ENCODE results near the gene NEURL1.
"Not testable (repeated sequence)": the region's sequence is repeated elsewhere in the genome, so short reads cannot be mapped to it uniquely, and the experiment has no call there.

The NEURL1 gene

GRCh38 chr10:103493916-103494877, 692 bp downstream of the NEURL1 start:
- DNase-seq (ENCODE audit: low spot score in 2 of 2) = peak in 1 of 2 experiments; percentile 27
- Histone ChIP-seq H3K4me1 (no peaks in the 10 kb centered on the region), H3K9me3 (no peaks in the 10 kb centered on the region), H3K4me3 (peak overlapping the region; percentile 16; the same call in 1 of the 2 replicates), H3K27me3 (ENCODE audit: low read depth) (peaks cover 57% of the 10 kb centered on the region), H3K36me3 (replicated peaks) (no peaks in the 10 kb centered on the region)
- in situ Hi-C loops (cut with MboI; ENCODE audit: low sequenced_read_pairs) = no loop called here

GRCh38 chr10:103495321-103495720, 1.8 kb downstream of the NEURL1 start:
- in situ Hi-C loops (cut with MboI; ENCODE audit: low sequenced_read_pairs) = no loop called here

GRCh38 chr10:103497161-103497915, 3.8 kb downstream of the NEURL1 start:
- in situ Hi-C loops (cut with MboI; ENCODE audit: low sequenced_read_pairs) = no loop called here
- no peak for DNase-seq (ENCODE audit: low spot score in 2 of 2)
- Histone ChIP-seq H3K36me3 (replicated peaks) (no peaks in the 10 kb centered on the region), H3K4me3 (no peak overlapping the region), H3K27me3 (ENCODE audit: low read depth) (peaks cover 56% of the 10 kb centered on the region), H3K9me3 (no peaks in the 10 kb centered on the region), H3K4me1 (no peaks in the 10 kb centered on the region)

More at GRCh38 chr10:103495321-103495720, 1.8 kb downstream of the NEURL1 start:
- Histone ChIP-seq H3K27me3 (ENCODE audit: low read depth) (peaks cover 57% of the 10 kb centered on the region), H3K4me3 (no peak overlapping the region), H3K36me3 (replicated peaks) (no peaks in the 10 kb centered on the region), H3K9me3 (no peaks in the 10 kb centered on the region), H3K4me1 (no peaks in the 10 kb centered on the region)
- no peak for DNase-seq (ENCODE audit: low spot score in 2 of 2)

- peaks cover 40% of the 10 kb centered on the region for H3K27me3 ChIP-seq (ENCODE audit: low read depth)
- no peak overlapping the region for H3K4me3 ChIP-seq
- H3K4me1 ChIP-seq = no peaks in the 10 kb centered on the region
- H3K36me3 ChIP-seq (replicated peaks) = no peaks in the 10 kb centered on the region
- in situ Hi-C loops (cut with MboI; ENCODE audit: low sequenced_read_pairs) = no loop called here
- no peak for DNase-seq (ENCODE audit: low spot score in 2 of 2)
- H3K9me3 ChIP-seq = no peaks in the 10 kb centered on the region
These were observed 5.6 kb downstream of the NEURL1 start for GRCh38 chr10:103498936-103499638.

GRCh38 chr10:103499881-103500280, 6.4 kb downstream of the NEURL1 start:
- 0 out of 2 replicates have a peak, but pooled peaks cover 2% of the 10 kb centered on the region for H3K4me1 ChIP-seq
- H3K36me3 ChIP-seq (replicated peaks) = no peaks in the 10 kb centered on the region
- no peak overlapping the region for H3K4me3 ChIP-seq
- DNase-seq (ENCODE audit: low spot score in 2 of 2) = no peak
- H3K9me3 ChIP-seq = no peaks in the 10 kb centered on the region; the same call in 1 of the 2 replicates
- peaks cover 32% of the 10 kb centered on the region for H3K27me3 ChIP-seq (ENCODE audit: low read depth)
- in situ Hi-C loops (cut with MboI; ENCODE audit: low sequenced_read_pairs) = no loop called here

GRCh38 chr10:103500481-103500880, 7.0 kb downstream of the NEURL1 start:
- Histone ChIP-seq H3K4me3 (no peak overlapping the region), H3K27me3 (ENCODE audit: low read depth) (peaks cover 28% of the 10 kb centered on the region), H3K4me1 (0 out of 2 replicates have a peak, but pooled peaks cover 2% of the 10 kb centered on the region), H3K9me3 (no peaks in the 10 kb centered on the region; the same call in 1 of the 2 replicates), H3K36me3 (replicated peaks) (no peaks in the 10 kb centered on the region)
- in situ Hi-C loops (cut with MboI; ENCODE audit: low sequenced_read_pairs) = no loop called here
- DNase-seq (ENCODE audit: low spot score in 2 of 2) = no peak

- no peaks in the 10 kb centered on the region; the same call in 1 of the 2 replicates for H3K9me3 ChIP-seq
- H3K4me1 ChIP-seq = 0 out of 2 replicates have a peak, but pooled peaks cover 2% of the 10 kb centered on the region
- H3K4me3 ChIP-seq = no peak overlapping the region
- DNase-seq (ENCODE audit: low spot score in 2 of 2) = no peak
- in situ Hi-C loops (cut with MboI; ENCODE audit: low sequenced_read_pairs) = no loop called here
- peaks cover 25% of the 10 kb centered on the region for H3K27me3 ChIP-seq (ENCODE audit: low read depth)
- H3K36me3 ChIP-seq (replicated peaks) = no peaks in the 10 kb centered on the region
These were observed 7.7 kb downstream of the NEURL1 start for GRCh38 chr10:103501186-103501585.

GRCh38 chr10:103502849-103503660, 9.6 kb downstream of the NEURL1 start:
- no peak overlapping the region for H3K4me3 ChIP-seq
- DNase-seq (ENCODE audit: low spot score in 2 of 2) = no peak
- H3K9me3 ChIP-seq = no peaks in the 10 kb centered on the region; the same call in 1 of the 2 replicates
- H3K27me3 ChIP-seq (ENCODE audit: low read depth) = peaks cover 7% of the 10 kb centered on the region
- 0 out of 2 replicates have a peak, but pooled peaks cover 2% of the 10 kb centered on the region for H3K4me1 ChIP-seq
- in situ Hi-C loops (cut with MboI; ENCODE audit: low sequenced_read_pairs) = no loop called here
- no peaks in the 10 kb centered on the region for H3K36me3 ChIP-seq (replicated peaks)

GRCh38 chr10:103503777-103504176, 10.3 kb downstream of the NEURL1 start:
- H3K4me1 ChIP-seq; H3K9me3 ChIP-seq; DNase-seq (ENCODE audit: low spot score in 2 of 2); H3K4me3 ChIP-seq; H3K36me3 ChIP-seq (replicated peaks); H3K27me3 ChIP-seq (ENCODE audit: low read depth); in situ Hi-C loops (cut with MboI; ENCODE audit: low sequenced_read_pairs): not testable (repeated sequence)

GRCh38 chr10:103504181-103504783, 10.8 kb downstream of the NEURL1 start:
- Histone ChIP-seq H3K4me1 (0 out of 2 replicates have a peak, but pooled peaks cover 2% of the 10 kb centered on the region), H3K9me3 (no peaks in the 10 kb centered on the region; the same call in 1 of the 2 replicates), H3K4me3 (no peak overlapping the region), H3K27me3 (ENCODE audit: low read depth) (no peaks in the 10 kb centered on the region; the same call in 1 of the 2 replicates), H3K36me3 (replicated peaks) (no peaks in the 10 kb centered on the region)
- no peak for DNase-seq (ENCODE audit: low spot score in 2 of 2)
- in situ Hi-C loops (cut with MboI; ENCODE audit: low sequenced_read_pairs) = no loop called here

- Histone ChIP-seq H3K9me3 (no peaks in the 10 kb centered on the region; the same call in 1 of the 2 replicates), H3K27me3 (ENCODE audit: low read depth) (no peaks in the 10 kb centered on the region), H3K4me3 (no peak overlapping the region), H3K36me3 (replicated peaks) (no peaks in the 10 kb centered on the region), H3K4me1 (0 out of 2 replicates have a peak, but pooled peaks cover 2% of the 10 kb centered on the region)
- no peak for DNase-seq (ENCODE audit: low spot score in 2 of 2)
- in situ Hi-C loops (cut with MboI; ENCODE audit: low sequenced_read_pairs) = no loop called here
These were observed 12.6 kb downstream of the NEURL1 start for GRCh38 chr10:103506061-103506460.
